AG08396 (cell line): ENCODE data around the gene RUNDC1.
A peak's percentile ranks its signal among the peaks of the same experiment; 100 is the strongest.

Source experiments
- DNase-seq: peaks from one replicate; pipeline ENCODE4 v3.0.0; 2012; ENCODE audit warnings: low spot score, mixed read lengths

Gene RUNDC1

GRCh38 chr17:43019418-43019817 lies 39.1 kb downstream of the RUNDC1 start:
- peak; percentile 36 for DNase-seq

GRCh38 chr17:43020030-43020621 lies 39.8 kb downstream of the RUNDC1 start:
- no peak for DNase-seq

GRCh38 chr17:43020789-43021740 lies 40.7 kb downstream of the RUNDC1 start:
- peak; percentile 83 for DNase-seq

- DNase-seq: peak; percentile 91
Measured at GRCh38 chr17:43021741-43022512, 41.6 kb downstream of the RUNDC1 start, which contains the start of gene VAT1. Gene VAT1, minus strand, starts transcription at chr17:43022385. Its CDS starts 63 bp downstream, at chr17:43022322.

- DNase-seq: peak; percentile 98
Measured at GRCh38 chr17:43024407-43025289, 44.3 kb downstream of the RUNDC1 start, which contains the start of gene RND2. Gene RND2, plus strand, starts transcription at chr17:43025231. Its CDS starts 117 bp downstream, at chr17:43025348.

GRCh38 chr17:43025290-43025657 lies 44.9 kb downstream of the RUNDC1 start:
- DNase-seq: no peak

GRCh38 chr17:43025766-43026537 lies 45.6 kb downstream of the RUNDC1 start:
- no peak for DNase-seq

- no peak for DNase-seq
Measured at GRCh38 chr17:43026595-43026994, 46.2 kb downstream of the RUNDC1 start.

GRCh38 chr17:43027091-43028032 lies 47.0 kb downstream of the RUNDC1 start:
- no peak for DNase-seq

- no peak for DNase-seq
Measured at GRCh38 chr17:43028221-43028861, 48.0 kb downstream of the RUNDC1 start.

- DNase-seq: no peak
Measured at GRCh38 chr17:43030137-43030767, 49.9 kb downstream of the RUNDC1 start.

GRCh38 chr17:43031666-43032065 lies 51.3 kb downstream of the RUNDC1 start:
- DNase-seq: no peak

GRCh38 chr17:43033948-43034881 lies 53.9 kb downstream of the RUNDC1 start:
- no peak for DNase-seq

GRCh38 chr17:43034894-43035293 lies 54.5 kb downstream of the RUNDC1 start:
- no peak for DNase-seq

- DNase-seq: no peak
Measured at GRCh38 chr17:43039646-43040045, 59.3 kb downstream of the RUNDC1 start.

GRCh38 chr17:43040655-43041054 lies 60.3 kb downstream of the RUNDC1 start:
- no peak for DNase-seq

GRCh38 chr17:43042025-43042628 lies 61.8 kb downstream of the RUNDC1 start:
- no peak for DNase-seq
